ENCODE data around the gene FARP1. TPM values are rescaled to one million over a fixed set of nuclear protein-coding genes. Genes with fewer than 3 reads are reported as not detected.
"Not testable (repeated sequence)": the region's sequence is repeated elsewhere in the genome, so short reads cannot be mapped to it uniquely, and the experiment has no call there.

FARP1 gene
- total RNA-seq, 1 experiment from 2014 or later: 5.0 TPM

- no peak for DNase-seq (ENCODE audit: low read depth)
Measured at GRCh38 chr13:98364647-98365046, 221.8 kb downstream of the FARP1 start.

GRCh38 chr13:98365302-98365701, 222.4 kb downstream of the FARP1 start:
- DNase-seq (ENCODE audit: low read depth): no peak

GRCh38 chr13:98366010-98366409, 223.1 kb downstream of the FARP1 start:
- DNase-seq (ENCODE audit: low read depth): no peak

GRCh38 chr13:98366443-98366842, 223.5 kb downstream of the FARP1 start:
- no peak for DNase-seq (ENCODE audit: low read depth)

- no peak for DNase-seq (ENCODE audit: low read depth)
Measured at GRCh38 chr13:98366959-98367358, 224.1 kb downstream of the FARP1 start.

GRCh38 chr13:98368019-98368418, 225.1 kb downstream of the FARP1 start:
- DNase-seq (ENCODE audit: low read depth): no peak

- not testable (repeated sequence) for DNase-seq (ENCODE audit: low read depth)
Measured at GRCh38 chr13:98369520-98369919, 226.6 kb downstream of the FARP1 start.

- no peak for DNase-seq (ENCODE audit: low read depth)
Measured at GRCh38 chr13:98370261-98370660, 227.4 kb downstream of the FARP1 start.

- DNase-seq (ENCODE audit: low read depth): no peak
Measured at GRCh38 chr13:98370806-98371515, 228.1 kb downstream of the FARP1 start.

GRCh38 chr13:98371516-98372023, 228.7 kb downstream of the FARP1 start:
- DNase-seq (ENCODE audit: low read depth): no peak

- DNase-seq (ENCODE audit: low read depth): no peak
Measured at GRCh38 chr13:98372876-98373275, 230.0 kb downstream of the FARP1 start.

- DNase-seq (ENCODE audit: low read depth): no peak
Measured at GRCh38 chr13:98374750-98375149, 231.9 kb downstream of the FARP1 start.

- DNase-seq (ENCODE audit: low read depth): no peak
Measured at GRCh38 chr13:98377635-98378378, 234.9 kb downstream of the FARP1 start.

- peak; percentile 3 for DNase-seq (ENCODE audit: low read depth)
Measured at GRCh38 chr13:98384739-98385138, 241.8 kb downstream of the FARP1 start.

GRCh38 chr13:98385606-98386005, 242.7 kb downstream of the FARP1 start:
- no peak for DNase-seq (ENCODE audit: low read depth)

GRCh38 chr13:98386637-98387036, 243.7 kb downstream of the FARP1 start:
- no peak for DNase-seq (ENCODE audit: low read depth)

GRCh38 chr13:98389319-98389718, 246.4 kb downstream of the FARP1 start:
- DNase-seq (ENCODE audit: low read depth): no peak

- no peak for DNase-seq (ENCODE audit: low read depth)
Measured at GRCh38 chr13:98390086-98390715, 247.3 kb downstream of the FARP1 start.

GRCh38 chr13:98393873-98394272, 251.0 kb downstream of the FARP1 start:
- DNase-seq (ENCODE audit: low read depth): no peak

- no peak for DNase-seq (ENCODE audit: low read depth)
Measured at GRCh38 chr13:98394820-98395510, 252.1 kb downstream of the FARP1 start.

GRCh38 chr13:98396071-98396710, 253.3 kb downstream of the FARP1 start:
- no peak for DNase-seq (ENCODE audit: low read depth)

GRCh38 chr13:98397221-98397620, 254.3 kb downstream of the FARP1 start:
- no peak for DNase-seq (ENCODE audit: low read depth)
